ENCODE results near the gene ARHGAP6. TPM values are rescaled to one million over a fixed set of nuclear protein-coding genes. Genes with fewer than 3 reads are reported as not detected.

The ARHGAP6 gene
- total and polyA plus RNA-seq, 3 donors from 2014 or later = 4.8 to 11.8 (median 5.7) TPM

GRCh38 chrX:11100281-11101035, 565.3 kb downstream of the ARHGAP6 start:
- intact Hi-C loops (cut with DNase I; ENCODE audit: low total_unique reads) = no loop called here
- TF ChIP-seq CTCF (IDR thresholded peaks at IDR 0.05) = peak; percentile 23 to 49 (median 44)
- TF ChIP-seq POLR2A (IDR thresholded peaks at IDR 0.05) = no peak
- whole genome bisulfite sequencing, 2 donors = 30 to 52% methylated on average over 9 to 10 of the region's 10 CpGs
- H3K9me3 ChIP-seq = no peaks in the 10 kb centered on the region
- no peaks in the 10 kb centered on the region for H3K36me3 ChIP-seq (ENCODE audit: low read depth, missing control alignments)
- peak; percentile 53 for DNase-seq
- no peaks in the 10 kb centered on the region for H3K4me1 ChIP-seq
- H3K27ac ChIP-seq = no peak overlapping the region
- H3K27me3 ChIP-seq = no peaks in the 10 kb centered on the region
- H3K4me3 ChIP-seq = no peak overlapping the region

DNA sequence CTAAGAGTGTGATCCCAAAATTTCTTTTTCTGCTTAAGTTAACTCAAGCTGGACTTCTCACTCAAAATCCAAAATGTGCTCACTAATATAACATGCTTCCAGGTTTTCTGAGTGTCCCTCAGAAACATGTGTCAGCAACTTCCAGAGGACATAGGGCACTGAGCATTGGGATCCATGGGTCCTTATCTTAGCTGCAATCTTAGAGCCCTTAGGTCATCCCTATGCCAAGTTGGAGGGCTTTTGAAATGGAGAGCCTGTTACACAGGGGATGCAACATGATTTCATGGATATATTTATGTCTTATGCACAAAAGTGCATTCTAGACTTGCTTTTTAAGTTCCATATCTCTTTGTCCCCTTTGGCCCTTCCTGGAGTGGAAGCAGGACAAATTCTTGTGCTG, 566.3 kb downstream of the ARHGAP6 start:
- H3K4me1 ChIP-seq = no peaks in the 10 kb centered on the region
- H3K36me3 ChIP-seq (ENCODE audit: low read depth, missing control alignments) = no peaks in the 10 kb centered on the region
- H3K9me3 ChIP-seq = no peaks in the 10 kb centered on the region
- TF ChIP-seq POLR2A (IDR thresholded peaks at IDR 0.05) = no peak
- no peak for TF ChIP-seq CTCF (IDR thresholded peaks at IDR 0.05)
- H3K27ac ChIP-seq = no peak overlapping the region
- no peak for DNase-seq
- no peaks in the 10 kb centered on the region for H3K27me3 ChIP-seq
- H3K4me3 ChIP-seq = no peak overlapping the region
- intact Hi-C loops (cut with DNase I; ENCODE audit: low total_unique reads) = no loop called here

GRCh38 chrX:11097933-11098332, 567.8 kb downstream of the ARHGAP6 start:
- intact Hi-C loops (cut with DNase I; ENCODE audit: low total_unique reads) = no loop called here
- no peak for TF ChIP-seq POLR2A (IDR thresholded peaks at IDR 0.05)
- no peak for TF ChIP-seq CTCF (IDR thresholded peaks at IDR 0.05)
- no peak overlapping the region for H3K27ac ChIP-seq
- no peaks in the 10 kb centered on the region for H3K27me3 ChIP-seq
- H3K9me3 ChIP-seq = no peaks in the 10 kb centered on the region
- H3K4me1 ChIP-seq = no peaks in the 10 kb centered on the region
- H3K4me3 ChIP-seq = no peak overlapping the region
- H3K36me3 ChIP-seq (ENCODE audit: low read depth, missing control alignments) = no peaks in the 10 kb centered on the region
- DNase-seq = no peak

DNA sequence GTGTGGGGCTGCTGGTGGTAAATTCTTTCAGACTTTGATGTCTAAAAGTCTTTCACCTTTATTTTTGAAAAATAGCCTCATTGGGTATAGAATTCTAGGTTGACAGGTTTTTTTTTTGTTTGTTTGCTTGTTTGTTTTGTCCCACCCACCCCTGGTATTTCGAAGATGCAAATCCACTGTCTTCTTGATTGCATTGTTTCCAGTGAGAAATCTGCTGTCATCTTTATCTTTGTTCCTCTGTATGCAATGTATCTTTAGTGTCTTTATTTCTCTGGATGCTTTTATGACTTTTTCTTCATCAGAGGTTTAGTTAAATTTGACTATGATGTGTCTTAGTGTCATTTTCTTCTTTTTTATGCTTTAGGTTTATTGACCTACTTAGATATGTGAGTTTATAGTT, 575.9 kb downstream of the ARHGAP6 start:
- Histone ChIP-seq H3K27me3 (no peaks in the 10 kb centered on the region), H3K4me3 (no peak overlapping the region), H3K9me3 (no peaks in the 10 kb centered on the region), H3K36me3 (ENCODE audit: low read depth, missing control alignments) (no peaks in the 10 kb centered on the region), H3K4me1 (no peaks in the 10 kb centered on the region), H3K27ac (no peak overlapping the region)
- DNase-seq = no peak
- 100% methylated on average over 1 of the region's 1 CpG for WGBS, 2 donors
- no peak for TF ChIP-seq POLR2A (IDR thresholded peaks at IDR 0.05)
- no peak for TF ChIP-seq CTCF (IDR thresholded peaks at IDR 0.05)
- intact Hi-C loops (cut with DNase I; ENCODE audit: low total_unique reads) = no loop called here

Small RNA genes within 50 kb of the gene (microRNA-seq; reads per million reads assigned to microRNA genes)
- 0 to 1.4 reads per million in 2 donors for gene MIR548AX (ENCODE audit: borderline number of aligned reads in 2 of 2, borderline replicate concordance in 1 of 2)

Small RNA genes within 50 kb of the gene (small RNA-seq; reads per million reads assigned to genes)
- 0 reads per million in 2 donors for gene MIR548AX
- 0 reads per million in 2 donors for gene RF00019
- gene RF02271 = 0 reads per million in 2 donors

Other genes with a start within 250 kb of the ARHGAP6 start
- 10 to 100 TPM; 47.6 to 49.9 TPM for gene MSL3, start 92.3 kb upstream of the ARHGAP6 start, total RNA-seq
- gene MSL3, start 92.3 kb upstream of the ARHGAP6 start, polyA plus RNA-seq (ENCODE audit: insufficient read depth, low read depth, low replicate concordance) = 34.5 TPM